ENCODE data around the gene ROCK2. TPM values are rescaled to one million over a fixed set of nuclear protein-coding genes. Genes with fewer than 3 reads are reported as not detected.

The ROCK2 gene
- total and polyA plus RNA-seq, 9 of the 15 experiments (the other 6 are each of a cell fraction or from before 2014, with no cell fraction given) = 4.9 to 30.6 (median 14.3) TPM

GRCh38 chr2:11342551-11343367 is 1.7 kb downstream of the ROCK2 start (continued):
- no peak for TF ChIP-seq ZBTB40 (IDR thresholded peaks at IDR 0.05)
- TF ChIP-seq ZBTB40 (CRISPR knock-in tag; IDR thresholded peaks at IDR 0.05) = no peak
- TF ChIP-seq CREB1 (IDR thresholded peaks at IDR 0.05) = no peak
- TF ChIP-seq CREB1 (CRISPR knock-in tag; IDR thresholded peaks at IDR 0.05) = no peak
- TF ChIP-seq EHMT2 (IDR thresholded peaks at IDR 0.05) = no peak
- TF ChIP-seq NBN (IDR thresholded peaks at IDR 0.05; ENCODE audit: low read depth) = no peak
- TF ChIP-seq TSHZ1 (CRISPR knock-in tag; IDR thresholded peaks at IDR 0.05) = no peak
- TF ChIP-seq ZNF655 (CRISPR knock-in tag; IDR thresholded peaks at IDR 0.05) = no peak
- no peak for TF ChIP-seq ZBTB11 (CRISPR knock-in tag; IDR thresholded peaks at IDR 0.05)
